ENCODE measurements around the gene TEDDM1.

The TEDDM1 gene

GRCh38 chr1:182405578-182405977 lies 5.1 kb upstream of the TEDDM1 start:
- no peak for DNase-seq

- peak; percentile 6 for DNase-seq
Measured at GRCh38 chr1:182404781-182405180, 4.3 kb upstream of the TEDDM1 start.

- no peak for DNase-seq
Measured at GRCh38 chr1:182397653-182398393, 2.6 kb downstream of the TEDDM1 start.

GRCh38 chr1:182395906-182396305 lies 4.6 kb downstream of the TEDDM1 start:
- DNase-seq = no peak

DNA sequence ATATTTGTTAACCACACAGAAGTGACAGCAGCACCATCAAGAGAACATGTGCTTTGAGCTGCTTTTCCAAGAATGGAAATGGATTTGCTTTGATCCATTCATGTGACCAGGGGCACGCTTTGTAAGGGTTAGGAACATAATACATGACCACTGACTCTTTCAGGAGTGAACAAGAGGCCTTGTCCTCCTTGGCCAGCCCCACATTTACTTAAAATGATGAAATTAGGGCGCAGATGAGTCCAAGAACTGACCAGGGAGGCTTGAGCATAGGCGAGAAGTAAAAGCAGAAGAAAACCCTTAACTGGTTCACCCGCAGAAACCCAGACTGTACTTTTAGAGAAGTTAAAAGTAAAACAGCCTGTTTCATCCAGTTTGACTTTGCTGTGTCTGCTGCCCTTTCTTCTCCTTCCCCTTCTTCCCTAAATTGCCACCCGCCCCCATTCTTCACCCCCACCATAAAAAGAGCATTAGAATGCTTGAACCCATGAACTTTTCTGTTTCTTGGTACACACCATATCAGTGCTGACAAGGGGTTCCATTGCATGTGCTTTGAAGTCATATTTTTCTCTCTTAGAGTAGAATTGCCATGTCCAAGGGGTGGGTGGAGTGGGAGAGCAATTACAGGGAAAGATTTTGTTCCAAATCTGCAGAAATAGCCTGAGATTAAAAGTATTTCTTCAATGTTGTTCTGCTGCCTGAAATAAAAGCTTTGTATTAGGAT lies 6.3 kb downstream of the TEDDM1 start:
- DNase-seq = no peak

DNA sequence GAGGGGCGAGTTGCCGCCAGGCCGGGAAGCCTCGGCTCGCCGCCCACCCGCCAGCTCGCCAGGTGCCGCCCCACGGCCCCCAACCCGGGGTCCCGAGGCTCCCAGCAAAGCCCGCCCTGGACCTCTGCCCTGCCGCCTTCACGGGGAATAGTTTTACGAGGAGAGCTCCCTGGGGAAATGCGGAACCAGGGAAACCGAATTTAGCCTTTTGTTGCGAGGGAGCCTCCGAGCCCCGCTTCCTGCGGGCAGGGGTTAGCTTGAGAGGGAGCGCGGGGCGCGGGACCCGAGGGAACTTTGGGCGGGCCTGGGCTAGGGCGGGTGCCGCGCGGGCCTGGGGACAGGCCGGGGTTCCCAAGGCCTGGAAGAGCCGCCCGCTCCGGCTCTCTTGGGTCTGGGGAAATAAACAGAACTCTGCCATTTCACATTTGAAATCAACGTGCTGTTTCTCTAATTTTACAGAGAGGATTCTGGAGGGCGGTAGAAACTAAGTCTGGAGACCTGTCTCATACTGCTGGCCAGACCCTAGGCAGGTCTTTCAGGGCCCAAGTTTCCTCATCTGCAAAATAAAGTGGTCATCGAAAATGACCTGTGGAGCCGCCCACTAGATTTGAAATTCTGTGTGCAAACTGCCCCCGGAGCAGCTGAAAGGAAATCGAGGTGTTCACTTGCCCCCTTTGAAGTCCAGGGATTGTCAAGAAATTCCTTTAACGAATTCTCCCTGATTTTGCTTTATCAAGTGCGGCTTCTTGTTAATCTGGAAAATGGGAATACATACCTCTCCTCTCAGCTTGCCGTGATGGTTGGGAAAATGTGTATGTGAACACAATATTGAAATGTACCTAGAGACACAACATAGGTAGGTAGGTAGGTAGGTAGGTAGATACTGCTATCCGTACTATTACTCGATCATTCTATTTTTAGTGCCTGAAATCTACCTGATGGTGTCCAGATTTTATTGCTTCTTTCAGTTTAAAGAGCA lies 8.1 kb downstream of the TEDDM1 start:
- peak; percentile 86 for DNase-seq

GRCh38 chr1:182391362-182392049 lies 9.0 kb downstream of the TEDDM1 start, which contains the start of gene GLUL:
Gene GLUL, minus strand, starts transcription at chr1:182391790. Its CDS starts 3,053 bp downstream, at chr1:182388737.
- peak; percentile 91 for DNase-seq

- DNase-seq = no peak
Measured at GRCh38 chr1:182391028-182391361, 9.5 kb downstream of the TEDDM1 start.

DNA sequence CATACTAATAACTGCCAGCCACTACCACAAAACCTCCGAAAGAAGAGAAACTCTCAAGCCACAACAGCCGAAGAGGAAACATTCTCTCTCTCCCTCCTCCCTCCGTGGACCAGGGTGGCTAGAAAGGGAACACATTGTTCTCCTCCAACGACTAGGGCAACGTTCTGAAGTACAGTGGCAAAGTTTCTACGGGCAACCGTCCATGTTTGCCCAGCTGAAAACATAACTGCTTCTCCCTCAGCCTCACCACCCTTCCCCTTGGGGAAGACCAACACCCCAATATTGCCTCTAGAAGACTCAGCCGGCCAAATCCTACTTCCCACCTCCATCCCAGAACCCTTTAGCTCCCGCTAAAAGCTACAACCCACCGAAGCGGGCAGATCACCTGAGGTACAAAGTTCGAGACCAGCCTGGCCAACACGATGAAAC lies 10.8 kb downstream of the TEDDM1 start:
- DNase-seq = no peak

DNA sequence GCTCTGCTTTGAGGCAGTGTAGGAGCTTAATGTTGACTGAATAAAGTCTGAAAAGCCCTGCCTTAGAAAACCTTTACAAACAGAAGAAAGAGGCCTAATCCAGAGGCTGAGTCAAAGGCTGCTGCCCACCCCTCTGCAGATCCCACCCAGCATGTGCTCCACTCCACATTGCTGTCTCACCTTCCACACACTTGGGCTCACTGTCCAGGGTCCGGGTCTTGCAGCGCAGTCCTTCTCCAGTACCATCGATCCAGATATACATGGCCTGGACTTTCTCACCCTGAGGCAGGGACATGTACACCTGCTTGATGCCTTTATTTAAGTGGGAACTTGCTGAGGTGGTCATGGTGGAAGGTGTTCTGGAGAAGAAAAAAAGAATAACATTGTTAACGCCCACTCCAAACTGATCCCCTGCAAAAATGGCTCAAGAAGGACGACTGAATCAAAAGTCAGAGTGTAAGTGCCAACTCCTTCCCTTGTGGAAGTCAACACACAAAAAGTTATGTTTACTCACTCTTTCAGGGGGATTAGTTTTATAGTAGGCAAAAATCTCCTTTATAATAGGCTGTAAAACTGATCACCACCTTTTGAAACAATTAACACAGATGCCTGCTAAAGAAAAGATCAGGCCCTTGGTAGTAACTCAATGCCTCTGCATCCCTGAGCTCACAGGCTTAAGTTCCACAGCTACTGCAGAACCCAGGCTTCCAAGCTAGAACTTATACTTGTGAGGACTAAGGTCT lies 11.9 kb downstream of the TEDDM1 start:
- DNase-seq = no peak

- no peak for DNase-seq
Measured at GRCh38 chr1:182387566-182387965, 12.9 kb downstream of the TEDDM1 start.

- DNase-seq = no peak
Measured at GRCh38 chr1:182386980-182387379, 13.5 kb downstream of the TEDDM1 start.

DNA sequence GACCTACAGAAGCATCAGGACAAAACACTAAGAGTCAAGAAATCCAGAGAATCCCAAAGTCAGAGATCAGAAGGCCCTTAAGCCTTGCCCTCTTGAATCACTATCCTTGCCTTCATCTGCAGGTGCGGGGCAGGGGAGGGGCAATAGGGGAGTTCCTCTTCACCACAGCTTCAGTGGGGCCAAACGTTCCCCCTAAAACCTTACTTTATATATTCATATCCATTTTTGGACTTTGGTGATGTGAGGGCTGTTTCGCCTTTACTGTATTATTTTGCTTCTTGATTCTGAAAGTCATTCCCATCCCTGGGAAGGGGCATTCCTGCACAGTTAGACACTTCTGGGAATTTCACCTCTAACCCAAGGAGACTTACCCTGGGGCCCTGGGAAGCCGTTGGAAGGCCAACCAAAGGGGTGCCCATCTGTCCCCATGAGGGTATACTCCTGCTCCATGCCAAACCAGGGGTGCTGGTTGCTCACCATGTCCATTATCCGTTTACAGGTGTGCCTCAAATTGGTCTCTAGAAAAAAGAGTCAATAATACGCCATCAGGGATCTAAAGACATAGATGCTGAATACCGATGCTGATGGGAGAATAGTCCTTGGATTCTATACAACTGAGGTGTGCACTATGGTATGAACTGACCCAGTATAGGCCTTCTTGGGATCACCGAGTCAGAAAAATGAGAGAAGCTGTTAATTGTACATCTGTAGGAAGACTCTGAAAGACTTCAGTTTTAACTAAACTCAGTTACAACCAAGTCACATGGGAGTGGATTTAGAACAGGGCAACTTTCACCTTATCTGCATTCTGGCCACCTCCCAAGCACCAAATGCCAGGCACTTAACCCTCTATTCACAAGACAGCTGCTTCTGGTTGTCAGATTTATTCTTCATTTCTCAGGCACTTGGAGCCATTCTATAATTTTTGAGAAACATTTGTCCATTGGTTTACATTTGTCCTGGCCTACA lies 14.3 kb downstream of the TEDDM1 start:
- no peak for DNase-seq

- DNase-seq = no peak
Measured at GRCh38 chr1:182384387-182384960, 16.0 kb downstream of the TEDDM1 start.

DNA sequence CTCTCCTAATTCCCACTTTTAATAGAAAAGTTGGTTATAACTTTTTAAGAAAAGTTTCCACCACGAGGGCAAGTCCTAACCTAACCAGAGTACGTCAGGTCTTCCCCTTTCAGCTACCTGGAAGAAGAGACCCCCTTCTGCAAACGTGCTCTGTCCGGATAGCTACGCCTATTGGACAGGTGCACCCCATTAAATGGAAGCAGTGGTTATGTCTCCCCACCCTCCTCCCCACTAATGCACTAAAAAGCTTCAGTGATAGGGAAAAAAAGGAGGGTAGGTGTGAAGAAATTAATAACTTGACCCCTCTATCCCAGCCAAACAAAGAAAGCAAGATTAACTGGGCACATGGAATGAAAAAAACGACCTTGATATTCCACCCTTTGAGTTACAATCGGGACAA lies 16.5 kb downstream of the TEDDM1 start:
- no peak for DNase-seq

DNA sequence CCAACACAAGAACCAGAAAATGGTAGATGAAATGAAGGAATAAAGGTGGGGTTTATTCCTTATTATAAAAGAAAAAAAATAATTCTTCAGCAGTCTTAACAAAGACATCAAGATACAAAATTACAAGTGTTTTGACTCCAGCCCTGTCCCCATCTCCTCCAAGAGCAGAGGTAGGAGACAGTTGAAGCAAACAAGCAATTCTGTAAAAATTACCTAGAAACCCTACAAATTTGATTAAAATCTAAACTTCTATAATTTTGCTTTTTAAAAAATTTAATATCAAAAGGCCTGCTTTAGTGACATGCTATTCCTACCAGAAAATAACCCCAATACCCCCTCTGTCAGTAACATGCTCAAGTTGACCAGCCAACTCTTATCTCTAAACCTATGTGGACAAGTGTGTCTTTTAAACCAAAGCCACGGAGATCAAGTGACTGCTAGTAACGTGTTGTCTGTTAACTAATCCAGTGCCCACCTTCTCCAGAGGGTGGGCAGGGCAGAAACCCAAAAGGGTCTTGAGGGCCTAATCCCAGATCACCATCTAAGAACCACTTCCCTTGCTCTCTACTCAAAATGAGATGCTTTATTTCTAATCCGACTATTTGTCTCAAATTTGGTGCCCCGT lies 17.3 kb downstream of the TEDDM1 start:
- no peak for DNase-seq

DNA sequence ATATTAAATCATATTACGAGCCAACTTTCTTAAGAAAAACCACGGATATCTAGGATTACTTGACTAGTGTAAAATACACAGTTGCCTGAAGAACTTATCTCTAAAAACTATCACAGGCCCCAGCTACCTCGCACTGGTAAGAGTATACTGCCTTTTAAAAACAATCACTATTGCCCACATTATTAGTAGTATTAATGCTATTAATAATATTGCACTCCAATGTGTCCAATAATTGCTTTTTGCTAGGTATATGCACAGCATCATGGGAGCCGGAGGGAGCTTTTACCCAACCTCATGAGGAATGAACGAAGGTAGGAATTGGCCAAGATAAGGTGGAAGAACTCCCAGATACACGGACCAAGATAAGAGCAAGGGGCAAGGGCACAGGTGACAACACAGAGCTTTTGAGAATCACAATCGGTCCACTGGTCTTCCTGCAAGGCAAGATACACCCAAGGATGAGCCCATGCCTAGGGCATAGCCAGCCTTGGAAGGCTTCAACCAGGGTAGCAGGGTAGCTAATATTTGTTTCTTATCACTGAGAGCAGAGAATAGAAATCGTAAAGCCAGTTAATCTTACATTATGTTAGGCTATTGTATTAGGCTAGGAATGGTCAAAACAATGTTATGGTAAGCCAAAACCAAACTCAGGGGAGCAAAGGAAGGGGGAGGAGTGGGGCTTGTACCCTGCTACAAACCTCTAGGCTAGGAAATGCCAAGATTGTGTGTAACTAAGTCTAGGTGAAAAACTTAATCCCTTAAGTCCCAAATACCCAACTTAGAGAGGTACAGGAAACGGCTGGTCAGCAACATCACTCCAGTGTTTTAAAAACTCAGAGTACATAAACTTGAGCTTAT lies 18.3 kb downstream of the TEDDM1 start:
- DNase-seq = no peak

DNA sequence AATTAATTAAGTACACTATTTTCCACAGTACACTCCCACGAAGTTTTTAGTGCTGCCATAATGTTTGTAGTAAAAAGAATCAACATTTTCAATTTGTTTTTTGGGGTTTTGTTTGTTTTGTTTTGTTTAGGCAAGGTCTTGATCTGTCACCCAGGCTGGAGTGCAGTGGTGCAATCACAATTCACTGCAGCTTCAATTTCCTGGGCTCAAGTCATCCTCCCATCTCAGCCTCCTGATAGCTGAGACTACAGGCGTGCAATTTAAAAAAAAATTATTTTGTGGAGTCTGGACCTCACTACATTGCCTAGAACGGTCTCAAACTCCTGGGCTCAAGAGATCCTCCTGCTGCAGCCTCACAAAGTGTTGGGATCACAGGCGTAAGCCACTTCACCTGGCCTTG lies 20.3 kb downstream of the TEDDM1 start:
- no peak for DNase-seq

DNA sequence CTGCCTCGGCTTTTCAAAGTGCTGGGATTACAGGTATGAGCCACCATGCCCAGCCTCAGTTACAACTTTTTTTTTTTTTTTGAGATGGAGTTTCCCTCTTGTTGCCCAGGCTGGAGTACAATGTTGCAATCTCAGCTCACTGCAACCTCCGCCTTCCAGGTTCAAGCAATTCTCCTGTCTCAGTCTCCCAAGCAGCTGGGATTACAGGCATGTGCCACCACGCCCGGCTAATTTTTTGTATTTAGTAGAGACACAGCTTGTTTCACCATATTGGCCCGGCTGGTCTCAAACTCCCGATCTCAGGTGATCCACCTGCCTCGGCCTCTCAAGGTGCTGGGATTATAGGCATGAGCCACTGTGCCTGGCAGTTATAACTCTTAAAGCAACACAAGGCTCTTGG lies 20.7 kb downstream of the TEDDM1 start:
- peak; percentile 35 for DNase-seq

Data from NCI-H2171 treated with DMSO at 0.1 percent for 48 hours (cell line).